ENCODE measurements around the gene GFM1.
"Not testable (repeated sequence)": the region's sequence is repeated elsewhere in the genome, so short reads cannot be mapped to it uniquely, and the experiment has no call there.

Gene GFM1

DNA sequence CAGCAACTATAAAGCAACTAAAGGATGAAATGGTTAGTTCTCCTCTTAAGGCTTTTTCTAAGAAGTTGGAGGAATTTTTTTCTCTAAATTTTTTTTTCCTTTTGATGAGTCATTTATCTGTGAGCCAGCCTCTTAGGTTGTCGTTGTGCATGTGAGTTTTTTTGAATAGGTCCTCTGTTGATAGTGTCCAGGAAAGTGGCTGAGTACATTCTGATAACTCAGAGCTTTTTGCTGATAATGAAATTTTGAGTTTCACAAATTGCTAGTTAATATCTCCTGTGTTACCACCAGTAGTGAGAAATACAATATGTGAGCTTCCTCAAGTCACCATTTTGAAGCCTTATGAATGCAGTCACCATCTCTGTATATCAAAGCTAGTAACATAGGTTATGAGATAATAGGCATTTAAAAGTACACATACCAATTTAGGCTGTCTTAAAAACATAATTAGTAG is 35.2 kb downstream of the GFM1 start:
- no peak for DNase-seq

- no peak for DNase-seq
Measured at GRCh38 chr3:158680861-158681260, 36.5 kb downstream of the GFM1 start.

GRCh38 chr3:158683230-158683962 is 39.1 kb downstream of the GFM1 start:
- no peak for DNase-seq

GRCh38 chr3:158685159-158685558 is 40.8 kb downstream of the GFM1 start:
- DNase-seq = no peak

DNA sequence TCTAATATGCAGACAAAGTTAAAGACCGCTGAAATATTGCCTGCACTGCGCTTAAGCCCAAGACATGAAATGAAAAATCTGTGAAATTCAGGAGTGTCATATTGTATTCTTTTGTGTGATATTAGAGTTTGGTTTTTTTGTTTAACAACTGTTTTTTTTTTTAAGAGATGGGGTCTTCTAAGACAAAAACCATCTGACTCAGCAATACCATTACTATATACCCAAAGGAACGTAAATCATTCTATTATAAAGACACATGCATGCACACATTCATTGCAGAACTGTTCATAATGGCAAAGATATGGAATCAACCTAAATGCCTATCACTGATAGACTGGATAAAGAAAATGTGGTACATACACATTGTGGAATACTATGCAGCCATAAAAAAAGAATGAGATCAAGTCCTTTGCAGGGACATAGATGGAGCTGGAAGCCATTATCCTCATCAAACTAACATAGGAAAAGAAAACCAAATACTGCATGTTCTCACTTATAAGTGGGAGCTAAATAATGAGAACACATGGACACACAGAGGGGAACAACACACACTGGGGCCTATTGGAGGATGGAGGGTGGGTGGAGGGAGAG is 49.6 kb downstream of the GFM1 start:
- not testable (repeated sequence) for DNase-seq

GRCh38 chr3:158696618-158697017 is 52.3 kb downstream of the GFM1 start:
- DNase-seq = no peak

- no peak for DNase-seq
Measured at GRCh38 chr3:158700559-158700958, 56.2 kb downstream of the GFM1 start.

DNA sequence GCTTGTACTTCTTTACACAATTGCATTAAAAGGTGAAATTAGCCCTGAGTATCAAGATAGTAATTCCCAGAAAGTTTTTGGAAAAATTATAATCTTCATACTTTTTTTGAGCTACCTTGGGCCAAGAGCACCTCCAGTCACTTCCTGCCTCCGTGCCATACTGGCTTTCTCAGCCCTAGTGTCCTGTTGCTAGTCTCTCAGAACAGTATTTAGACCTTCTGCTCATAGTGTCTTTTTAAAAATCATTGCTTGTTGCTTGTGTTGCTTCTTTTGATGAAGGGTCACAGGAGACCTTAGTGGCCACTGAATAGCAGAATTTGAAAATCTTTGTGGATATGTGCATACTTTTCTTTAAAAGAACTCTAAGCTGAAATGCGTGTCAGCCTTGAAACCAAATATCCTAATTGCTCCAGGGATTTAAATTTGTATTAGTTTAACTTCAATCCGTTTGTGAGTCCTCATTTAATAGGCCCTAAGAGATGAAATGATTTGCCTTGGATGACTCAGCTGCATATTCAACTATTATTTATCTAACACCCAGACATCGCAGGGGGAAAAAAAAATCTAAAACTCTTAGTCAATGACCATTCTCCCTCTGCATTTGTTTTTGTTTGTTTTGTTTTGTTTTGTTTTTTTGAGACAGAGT is 57.2 kb downstream of the GFM1 start:
- no peak for DNase-seq

- no peak for DNase-seq
Measured at GRCh38 chr3:158702815-158703481, 58.6 kb downstream of the GFM1 start.

DNA sequence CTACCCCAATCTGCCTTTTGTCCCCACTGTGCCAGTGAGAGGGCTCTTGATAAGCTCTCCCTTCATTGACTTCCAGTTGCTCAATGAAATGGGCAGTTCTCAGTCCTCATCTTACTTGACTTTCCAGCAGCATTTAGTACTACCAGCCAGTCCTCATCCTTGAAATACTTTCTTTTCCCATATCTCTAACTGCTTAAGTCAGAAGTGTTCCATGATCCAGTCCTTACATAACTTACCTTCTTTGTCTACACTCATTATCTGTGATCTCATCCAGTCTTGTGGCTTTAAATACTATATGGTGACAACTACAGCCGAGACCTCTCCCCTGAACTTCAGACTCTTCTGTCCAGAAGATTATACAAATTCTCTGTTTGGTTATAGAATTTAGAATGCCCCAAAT is 59.2 kb downstream of the GFM1 start:
- DNase-seq = no peak

DNA sequence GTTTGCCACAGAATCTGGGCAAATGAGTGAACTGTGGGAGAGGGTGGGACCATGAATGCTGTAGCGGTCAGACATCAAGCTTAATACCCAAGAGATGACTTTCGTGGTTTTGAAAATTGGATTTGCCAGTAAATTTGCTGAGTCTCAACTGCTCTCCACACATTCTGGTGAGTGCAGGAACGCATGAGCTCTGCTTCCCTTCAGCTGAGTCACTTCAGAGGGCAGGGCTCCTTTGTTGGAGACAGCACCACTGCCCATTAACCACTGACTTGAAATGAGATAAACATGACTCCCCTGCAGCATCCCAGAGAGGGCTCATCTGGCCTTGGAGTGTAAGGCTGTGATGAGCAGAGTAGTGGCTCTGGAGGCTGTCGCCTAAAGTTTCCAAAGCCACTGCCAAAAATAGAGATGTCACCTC is 65.3 kb downstream of the GFM1 start:
- no peak for DNase-seq

DNA sequence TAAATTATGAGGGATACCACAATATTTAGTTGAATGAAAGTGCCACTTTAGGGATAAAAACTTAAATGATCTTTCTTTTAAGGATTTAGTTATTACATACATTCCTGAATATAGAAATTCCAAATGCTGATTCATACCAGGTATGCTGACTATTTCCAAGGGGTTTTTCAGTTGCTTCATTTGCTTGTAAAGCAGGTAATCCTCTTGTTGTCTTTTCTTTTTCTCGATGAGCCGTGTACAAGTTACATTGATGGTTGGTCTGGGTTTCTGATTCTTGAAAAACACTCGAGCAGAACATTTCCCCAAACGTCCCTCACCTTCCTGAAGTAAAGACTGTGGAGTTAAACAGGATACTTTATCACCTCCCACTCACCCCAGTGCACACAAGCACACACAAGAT is 66.3 kb downstream of the GFM1 start:
- no peak for DNase-seq

DNA sequence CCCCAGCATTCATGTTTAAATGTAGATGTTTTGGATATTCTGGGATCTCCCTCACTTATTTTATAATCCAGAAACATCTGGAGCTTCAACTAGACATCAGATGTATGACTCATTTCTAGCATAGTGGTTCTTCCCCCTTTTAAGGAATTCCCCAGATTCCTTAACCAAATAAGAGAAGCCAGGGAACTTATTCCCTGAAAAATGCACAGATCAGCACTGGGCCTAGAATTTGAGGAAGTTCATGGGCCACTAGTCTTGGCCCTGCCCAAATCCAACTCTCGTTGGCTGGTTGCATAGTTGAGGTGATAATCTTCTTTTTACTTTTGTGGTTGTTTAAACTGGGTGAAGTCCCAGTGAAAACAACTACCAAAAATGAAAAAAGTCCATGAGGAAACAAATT is 67.6 kb downstream of the GFM1 start:
- no peak for DNase-seq

DNA sequence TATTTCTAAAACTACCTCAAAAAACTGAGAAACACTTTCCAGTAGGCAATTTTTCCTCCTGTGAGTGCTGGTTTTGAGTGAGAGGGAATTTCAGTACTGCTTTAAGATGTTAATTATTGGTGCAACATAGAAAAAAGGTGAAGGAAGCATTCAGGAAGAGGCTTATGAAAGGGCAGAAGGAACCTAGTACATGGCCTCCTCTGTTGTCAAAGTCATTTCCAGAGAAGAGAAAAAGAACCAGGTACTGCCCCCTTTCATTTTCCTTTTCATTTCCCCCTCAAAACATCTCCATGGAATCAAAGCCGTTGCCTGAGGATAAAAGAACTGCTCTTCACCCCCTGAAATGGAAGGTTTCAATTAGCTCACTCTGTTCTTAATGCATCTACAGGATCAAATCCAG is 68.1 kb downstream of the GFM1 start:
- no peak for DNase-seq

GRCh38 chr3:158713094-158713499 is 68.8 kb downstream of the GFM1 start:
- no peak for DNase-seq

DNA sequence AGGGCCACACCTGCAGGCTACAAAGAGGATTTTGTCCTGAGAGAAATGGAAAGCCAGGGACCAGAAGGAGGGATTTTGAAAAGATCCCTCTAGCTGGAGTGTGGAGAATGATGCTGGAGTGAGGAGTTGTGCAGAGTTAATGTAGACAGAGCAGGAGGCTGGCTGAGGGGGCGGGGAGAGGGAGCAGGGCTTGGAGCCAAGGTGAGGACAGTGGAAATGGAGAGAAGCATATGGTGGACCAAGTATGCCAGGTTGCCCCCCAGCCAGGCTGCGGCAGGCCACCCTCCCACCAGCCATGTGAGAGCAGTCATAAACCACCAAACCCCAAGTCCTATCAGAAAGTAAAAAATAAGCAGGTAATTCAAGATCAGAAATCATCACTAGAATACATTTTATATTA is 73.2 kb downstream of the GFM1 start:
- no peak for DNase-seq

DNA sequence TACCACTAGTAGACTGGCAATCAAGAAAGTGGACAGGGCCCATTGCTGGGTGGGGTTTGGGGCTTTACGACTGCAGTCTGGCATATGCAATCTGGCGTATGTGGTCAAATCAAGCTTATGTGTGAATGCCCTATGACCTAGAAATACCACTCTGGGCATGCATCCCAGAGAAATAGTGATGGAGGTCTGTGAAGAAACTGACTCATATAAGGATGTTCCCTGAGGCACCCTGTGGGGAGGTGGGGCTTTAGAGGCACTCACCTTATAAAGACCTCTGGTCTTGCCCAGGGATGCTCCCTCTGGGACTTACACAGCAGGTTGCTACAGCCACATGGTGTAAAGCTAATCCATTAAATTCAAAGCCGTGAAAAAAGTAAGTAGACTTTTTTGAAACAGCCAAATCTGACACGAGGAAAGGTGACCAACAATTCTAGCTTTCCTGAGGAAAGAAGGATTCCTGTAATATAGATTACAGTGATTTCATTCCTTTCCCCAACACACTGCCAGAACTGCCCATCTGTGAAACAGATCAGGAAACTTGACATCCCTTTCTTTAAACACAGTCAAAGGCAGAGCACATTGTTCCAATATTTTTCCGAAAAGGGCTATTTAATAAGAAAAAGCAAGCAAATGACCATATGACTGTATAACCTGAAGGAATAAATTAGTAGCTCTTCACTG is 74.3 kb downstream of the GFM1 start:
- DNase-seq = no peak

GRCh38 chr3:158722108-158722507 is 77.8 kb downstream of the GFM1 start:
- no peak for DNase-seq

DNA sequence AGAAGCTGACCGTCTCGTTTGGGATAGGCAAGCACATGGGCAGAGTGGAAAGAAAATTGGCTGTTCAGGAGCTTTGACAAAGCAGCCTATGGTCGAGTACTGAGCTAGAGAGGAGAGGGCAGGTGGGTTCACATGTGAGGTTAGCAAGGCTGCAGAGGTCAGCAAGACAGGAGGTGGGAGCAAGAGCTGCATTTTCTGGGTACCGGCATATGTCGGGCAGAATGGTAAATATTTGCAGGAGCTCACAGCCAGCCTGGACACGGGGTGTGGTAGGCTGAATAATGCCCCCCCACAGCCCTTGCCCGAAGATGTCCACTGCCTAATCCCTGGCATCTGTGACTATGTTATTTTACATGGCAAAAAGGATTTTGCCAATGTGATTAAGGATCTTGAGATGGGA is 79.7 kb downstream of the GFM1 start:
- DNase-seq = no peak

- DNase-seq = no peak
Measured at GRCh38 chr3:158725348-158726011, 81.2 kb downstream of the GFM1 start.

DNA sequence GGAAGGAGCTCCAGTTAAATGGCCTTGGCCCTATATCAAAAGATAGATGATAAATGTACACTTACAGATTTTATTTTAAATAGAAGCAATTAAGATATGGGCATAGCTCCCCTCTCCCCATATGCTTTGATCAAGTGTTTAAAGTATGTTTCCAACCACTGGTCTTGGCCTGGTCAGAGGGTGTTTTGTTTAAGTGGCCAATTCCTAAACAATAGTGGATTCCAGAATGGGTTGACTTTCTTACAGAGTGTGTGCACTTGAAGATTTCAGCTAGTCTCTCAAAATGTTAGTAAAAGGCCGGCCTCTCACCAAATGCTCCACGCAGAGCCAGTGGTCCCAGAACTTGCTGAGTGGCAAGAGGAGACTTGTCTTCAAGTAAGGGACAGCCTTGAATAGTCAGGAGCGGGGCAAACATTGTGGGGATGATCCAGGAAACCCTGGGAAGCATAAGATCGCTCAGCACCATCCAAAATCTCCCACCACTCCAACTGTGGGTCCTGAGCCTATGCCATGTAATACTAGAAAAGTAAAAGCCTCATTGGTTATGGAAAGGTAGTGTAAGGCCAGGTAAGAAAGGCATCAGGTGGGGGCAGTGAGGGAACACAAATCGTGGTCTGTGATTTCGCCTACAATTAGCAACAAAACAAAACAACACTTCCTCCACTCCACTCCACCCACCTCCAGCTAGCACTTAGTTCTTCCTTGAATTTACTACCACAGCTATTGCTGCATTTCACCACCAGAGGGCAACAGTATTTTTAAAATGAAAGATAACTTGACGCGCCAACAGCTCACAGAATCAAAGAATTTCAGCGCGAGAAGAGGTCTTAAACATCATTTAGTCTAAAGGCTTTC is 83.1 kb downstream of the GFM1 start:
- DNase-seq = peak; percentile 38

GRCh38 chr3:158728061-158728377 is 83.7 kb downstream of the GFM1 start:
- DNase-seq = no peak
